KMS-11 (cell line): Measurements from ENCODE around the gene GAREM1.

Experiments used
- H2AFZ ChIP-seq: fragments of 200-600 bp; sonication (generic); 2 replicates; pipeline ENCODE4 v1.6.1; 2016; ENCODE audit warnings: antibody characterized with exemption, mixed run types, low read depth
- H3K27ac ChIP-seq: fragments of 200-600 bp; sonication (generic); 2 replicates; pipeline ENCODE4 v1.6.1; 2016; ENCODE audit warnings: mild to moderate bottlenecking, mixed run types
- H3K27me3 ChIP-seq: fragments of 200-600 bp; sonication (generic); 2 replicates; pipeline ENCODE4 v1.6.1; 2017; ENCODE audit warnings: mild to moderate bottlenecking, low read depth, mixed run types, moderate library complexity; ENCODE audit not compliant: insufficient read depth
- H3K36me3 ChIP-seq: fragments of 200-600 bp; sonication (generic); 2 replicates; pipeline ENCODE4 v1.6.1; 2017; ENCODE audit warnings: mild to moderate bottlenecking, mixed run types; ENCODE audit not compliant: insufficient read depth
- H3K4me1 ChIP-seq: fragments of 200-600 bp; sonication (generic); 2 replicates; pipeline ENCODE4 v1.6.1; 2016; ENCODE audit warnings: mild to moderate bottlenecking, low read depth, mixed run types; ENCODE audit not compliant: poor library complexity, severe bottlenecking
- H3K4me2 ChIP-seq: fragments of 200-600 bp; sonication (generic); 2 replicates; pipeline ENCODE4 v1.7.0; 2016; ENCODE audit warnings: mild to moderate bottlenecking, mixed run types
- H3K4me3 ChIP-seq: fragments of 200-600 bp; sonication (generic); IDR thresholded peaks from 2 replicates; pipeline ENCODE4 v1.6.1; 2017; ENCODE audit warnings: low read depth, low read length, mixed read lengths; ENCODE audit not compliant: insufficient read depth
- H3K79me2 ChIP-seq: fragments of 200-600 bp; sonication (generic); 2 replicates; pipeline ENCODE4 v1.6.1; 2016; ENCODE audit warnings: low read depth, mixed run types; ENCODE audit not compliant: insufficient read depth
- H3K9ac ChIP-seq: fragments of 200-600 bp; sonication (generic); 2 replicates; pipeline ENCODE4 v1.6.1; 2016; ENCODE audit warnings: mild to moderate bottlenecking, mixed run types
- H4K20me1 ChIP-seq: fragments of 200-600 bp; sonication (generic); 2 replicates; pipeline ENCODE4 v1.6.1; 2016; ENCODE audit warnings: mild to moderate bottlenecking, mixed run types; ENCODE audit not compliant: insufficient read depth
- CTCF ChIP-seq: fragments of 200-600 bp; sonication (generic); conservative IDR thresholded peaks from 2 replicates; pipeline ENCODE4 v1.6.1; 2017; ENCODE audit warnings: low read depth, mild to moderate bottlenecking, antibody characterized with exemption, low read length, moderate library complexity, mixed read lengths

The GAREM1 gene

GRCh38 chr18:32439241-32439640 is 31.4 kb downstream of the GAREM1 start:
- TF ChIP-seq CTCF, result no peak
- H3K4me3 ChIP-seq, result no peak overlapping the region
- no peak overlapping the region for H3K9ac ChIP-seq
- H4K20me1 ChIP-seq, result no peaks in the 10 kb centered on the region
- no peaks in the 10 kb centered on the region for H3K36me3 ChIP-seq
- no peaks in the 10 kb centered on the region for H3K79me2 ChIP-seq
- H3K4me2 ChIP-seq, result no peak overlapping the region
- no peaks in the 10 kb centered on the region for H3K27me3 ChIP-seq
- peaks cover 7% of the 10 kb centered on the region for H3K4me1 ChIP-seq
- H2AFZ ChIP-seq, result no peak overlapping the region
- no peak overlapping the region for H3K27ac ChIP-seq

GRCh38 chr18:32438173-32438572 is 32.5 kb downstream of the GAREM1 start:
- no peak overlapping the region for H3K4me2 ChIP-seq
- H3K27ac ChIP-seq, result no peak overlapping the region
- peaks cover 7% of the 10 kb centered on the region for H3K4me1 ChIP-seq
- TF ChIP-seq CTCF, result no peak
- H3K27me3 ChIP-seq, result no peaks in the 10 kb centered on the region
- H3K9ac ChIP-seq, result no peak overlapping the region
- no peaks in the 10 kb centered on the region for H3K36me3 ChIP-seq
- no peak overlapping the region for H3K4me3 ChIP-seq
- no peaks in the 10 kb centered on the region for H4K20me1 ChIP-seq
- H3K79me2 ChIP-seq, result no peaks in the 10 kb centered on the region
- H2AFZ ChIP-seq, result no peak overlapping the region

GRCh38 chr18:32437100-32437834 is 33.4 kb downstream of the GAREM1 start:
- no peak overlapping the region for H2AFZ ChIP-seq
- H3K4me2 ChIP-seq, result no peak overlapping the region
- no peak overlapping the region for H3K4me3 ChIP-seq
- H3K27me3 ChIP-seq, result no peaks in the 10 kb centered on the region
- H3K27ac ChIP-seq, result no peak overlapping the region
- peaks cover 7% of the 10 kb centered on the region for H3K4me1 ChIP-seq
- no peaks in the 10 kb centered on the region for H3K36me3 ChIP-seq
- H4K20me1 ChIP-seq, result no peaks in the 10 kb centered on the region
- no peak for TF ChIP-seq CTCF
- H3K79me2 ChIP-seq, result no peaks in the 10 kb centered on the region
- no peak overlapping the region for H3K9ac ChIP-seq

GRCh38 chr18:32435631-32436500 is 34.8 kb downstream of the GAREM1 start:
- Histone ChIP-seq H3K36me3 (no peaks in the 10 kb centered on the region), H3K4me3 (no peak overlapping the region), H4K20me1 (no peaks in the 10 kb centered on the region), H3K9ac (no peak overlapping the region), H3K4me1 (peaks cover 7% of the 10 kb centered on the region), H2AFZ (no peak overlapping the region), H3K4me2 (no peak overlapping the region), H3K79me2 (no peaks in the 10 kb centered on the region), H3K27me3 (no peaks in the 10 kb centered on the region), H3K27ac (no peak overlapping the region)
- TF ChIP-seq CTCF, result no peak
